ENCODE measurements around the gene SPATC1L.
"Not testable (repeated sequence)": the region's sequence is repeated elsewhere in the genome, so short reads cannot be mapped to it uniquely, and the experiment has no call there.

Gene SPATC1L

DNA sequence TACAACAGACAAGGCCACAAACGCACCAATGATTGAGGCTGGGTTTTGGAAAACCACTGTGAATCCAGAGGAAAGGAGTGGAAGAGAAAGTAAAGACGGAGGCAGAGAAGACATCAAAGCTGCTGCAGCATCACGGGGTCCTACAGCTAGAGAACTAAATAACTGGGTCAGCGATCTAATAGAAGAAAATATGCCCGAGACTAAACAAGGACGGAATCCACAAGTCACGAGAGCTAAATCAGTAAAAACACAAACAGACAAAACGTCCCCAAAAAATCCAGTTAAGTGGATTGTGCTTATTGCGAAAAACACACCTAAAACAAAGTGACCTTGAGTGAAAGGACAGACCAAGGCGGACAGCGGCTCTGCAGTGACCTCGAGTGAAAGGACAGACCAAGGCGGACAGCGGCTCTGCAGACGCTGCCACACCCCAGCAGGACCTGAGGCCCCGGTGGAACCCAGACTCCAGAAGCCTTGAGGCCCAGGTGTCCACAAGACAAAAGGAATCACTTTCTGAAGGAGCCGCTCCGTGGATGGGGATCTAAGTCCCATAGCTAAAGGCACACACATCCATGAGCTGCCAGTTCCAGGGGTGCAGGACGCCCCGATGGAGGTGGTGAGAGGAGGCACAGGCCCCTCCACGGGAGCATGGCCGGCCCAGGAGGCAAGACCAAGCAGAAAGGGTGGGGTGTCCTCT is 34.9 kb downstream of the SPATC1L start:
- no peak for DNase-seq

DNA sequence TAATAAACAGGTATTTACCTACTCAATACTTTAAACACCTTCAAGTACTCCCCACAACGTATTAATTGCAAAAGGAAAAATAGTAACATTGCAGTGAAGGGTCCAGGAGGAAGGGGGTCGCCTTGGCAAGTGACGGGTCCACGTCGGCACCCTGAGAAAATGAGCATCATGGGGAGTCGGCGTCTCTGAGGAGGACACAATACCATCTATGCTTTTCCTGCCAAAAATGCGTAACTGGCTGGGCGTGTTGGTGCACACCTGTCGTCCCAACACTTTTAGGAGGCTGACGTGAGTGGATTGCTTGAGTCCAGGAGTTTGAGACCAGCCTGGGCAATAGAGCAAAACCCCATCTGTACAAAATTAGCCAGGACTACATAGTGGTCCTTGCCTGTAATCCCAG is 36.2 kb downstream of the SPATC1L start:
- no peak for DNase-seq

GRCh38 chr21:46147429-46147828 is 36.8 kb downstream of the SPATC1L start:
- DNase-seq: peak in 1 of 4 experiments; percentile 33

DNA sequence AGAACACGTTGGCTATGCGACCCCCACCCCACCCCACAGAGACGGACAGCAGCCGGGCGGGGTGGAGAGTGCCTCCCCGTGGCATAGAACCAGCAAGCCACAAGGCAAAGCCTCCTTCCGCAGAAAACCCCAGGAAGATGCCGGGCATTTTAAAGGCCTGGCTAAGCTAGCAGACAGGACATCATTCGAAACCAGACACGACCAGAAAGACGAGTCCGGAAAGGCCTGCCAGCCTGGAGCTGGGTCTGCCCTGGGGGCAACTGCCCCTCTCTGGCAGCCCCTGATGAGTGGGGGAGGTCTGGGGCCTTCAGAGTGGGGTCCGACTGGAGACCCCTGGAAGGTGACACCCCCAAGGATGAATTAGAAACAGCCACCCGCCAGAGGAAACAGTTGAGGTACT is 37.4 kb downstream of the SPATC1L start:
- no peak for DNase-seq

DNA sequence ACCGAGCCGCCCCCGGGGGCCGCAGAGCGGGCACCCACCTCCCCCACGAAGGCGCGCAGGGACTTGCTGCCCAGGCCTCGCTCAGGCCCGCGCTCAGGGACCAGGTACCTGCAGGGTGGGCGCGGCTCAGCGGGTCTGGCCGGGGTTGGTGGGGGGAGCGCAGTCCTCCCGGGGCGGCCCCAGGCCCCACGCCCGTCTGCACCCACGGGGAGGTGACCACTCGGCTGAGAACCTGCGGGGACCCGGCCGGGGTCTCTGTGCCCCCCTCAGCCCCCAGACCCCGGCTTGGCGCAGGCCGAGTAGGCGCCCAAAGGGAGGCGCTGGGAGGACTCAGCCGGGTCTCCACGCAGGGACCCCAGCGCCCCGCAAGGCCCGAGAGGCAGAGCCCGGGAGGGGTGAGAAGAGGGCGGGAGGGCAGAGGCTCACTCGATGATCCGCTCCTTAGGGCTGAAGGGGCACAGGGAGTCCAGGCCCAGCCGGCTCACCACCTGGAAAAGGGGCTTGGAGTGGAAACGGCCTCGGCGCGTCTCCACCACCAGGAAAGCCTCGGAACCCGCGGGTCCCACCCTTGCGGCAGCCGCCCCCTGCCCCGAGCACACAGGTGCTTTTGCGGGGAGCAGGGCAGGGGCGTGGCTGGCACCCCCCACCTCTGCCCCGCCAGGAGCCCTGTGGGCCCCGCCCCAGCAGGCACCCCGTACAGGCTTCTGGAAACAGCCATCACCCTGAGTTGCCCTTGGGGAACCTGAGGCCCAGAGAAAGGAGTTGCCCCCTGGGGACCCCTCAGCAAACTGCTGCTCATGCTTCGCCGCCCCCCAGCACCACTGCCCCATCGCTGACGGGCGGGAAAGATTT is 38.2 kb downstream of the SPATC1L start:
- no peak for DNase-seq

DNA sequence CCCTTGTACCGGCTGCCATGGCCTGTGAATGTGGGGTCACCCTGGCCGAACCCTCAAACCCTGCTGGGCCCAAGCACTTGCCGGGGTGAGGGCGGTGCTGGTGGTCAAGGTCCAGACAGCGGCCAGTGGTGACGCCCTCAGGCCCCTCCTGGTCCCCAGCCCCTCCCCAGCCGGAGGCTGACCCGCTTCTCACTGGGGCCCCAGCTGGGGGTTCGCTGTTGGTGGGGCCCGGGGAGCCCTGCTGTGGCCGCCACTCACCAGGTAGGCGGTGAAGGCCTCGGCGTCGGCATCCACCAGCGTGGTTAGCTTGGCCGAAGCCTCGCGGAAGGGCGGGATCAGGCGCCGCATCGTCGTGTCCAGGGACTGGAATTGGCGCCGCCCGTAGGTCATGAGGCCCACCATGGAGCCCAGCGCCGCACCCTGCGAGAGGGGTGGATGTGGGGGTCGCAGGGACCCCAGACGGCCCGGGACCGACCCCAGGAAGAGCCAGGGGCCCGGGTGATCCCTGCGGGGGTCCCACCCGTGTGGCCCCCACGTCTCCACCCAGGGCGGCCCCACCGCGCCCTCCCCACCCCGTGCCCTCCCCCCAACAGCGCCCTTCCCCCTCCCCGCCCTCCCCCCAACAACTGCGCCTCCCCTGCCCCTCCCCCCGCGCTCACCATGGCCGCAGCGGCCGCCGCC is 39.0 kb downstream of the SPATC1L start:
- no peak for DNase-seq

DNA sequence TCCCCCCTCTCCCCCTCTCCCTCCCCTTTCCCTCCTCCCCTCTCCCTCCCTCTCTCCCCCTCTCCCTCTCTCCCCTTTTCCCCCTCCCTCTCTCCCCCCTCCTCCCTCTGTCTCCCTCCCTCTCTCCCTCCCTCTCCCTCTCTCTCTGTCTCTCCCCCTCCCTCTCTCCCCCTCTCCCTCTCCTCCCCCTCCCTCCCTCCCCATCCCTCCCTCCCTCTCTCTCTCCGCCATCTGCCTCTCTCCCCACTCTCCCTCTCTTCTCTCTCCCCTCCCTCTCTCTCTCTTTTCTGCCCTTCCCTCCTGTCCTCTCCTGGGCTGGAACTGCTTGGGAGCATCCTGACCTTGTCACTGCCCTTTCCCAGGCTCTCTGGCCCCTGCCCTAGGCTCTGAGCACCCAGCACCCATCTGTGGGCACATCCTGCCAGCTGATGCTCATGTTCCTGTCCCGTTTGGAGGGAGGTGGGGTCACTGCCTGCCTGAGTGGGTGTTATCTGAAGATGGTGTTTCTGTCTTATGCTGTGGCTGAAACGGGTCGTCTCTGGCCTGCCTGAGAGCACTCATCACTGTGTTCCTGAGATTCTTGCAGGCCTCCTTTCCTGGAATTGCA is 39.7 kb downstream of the SPATC1L start:
- no peak for DNase-seq

GRCh38 chr21:46142582-46143473 is 41.4 kb downstream of the SPATC1L start:
- no peak for DNase-seq

DNA sequence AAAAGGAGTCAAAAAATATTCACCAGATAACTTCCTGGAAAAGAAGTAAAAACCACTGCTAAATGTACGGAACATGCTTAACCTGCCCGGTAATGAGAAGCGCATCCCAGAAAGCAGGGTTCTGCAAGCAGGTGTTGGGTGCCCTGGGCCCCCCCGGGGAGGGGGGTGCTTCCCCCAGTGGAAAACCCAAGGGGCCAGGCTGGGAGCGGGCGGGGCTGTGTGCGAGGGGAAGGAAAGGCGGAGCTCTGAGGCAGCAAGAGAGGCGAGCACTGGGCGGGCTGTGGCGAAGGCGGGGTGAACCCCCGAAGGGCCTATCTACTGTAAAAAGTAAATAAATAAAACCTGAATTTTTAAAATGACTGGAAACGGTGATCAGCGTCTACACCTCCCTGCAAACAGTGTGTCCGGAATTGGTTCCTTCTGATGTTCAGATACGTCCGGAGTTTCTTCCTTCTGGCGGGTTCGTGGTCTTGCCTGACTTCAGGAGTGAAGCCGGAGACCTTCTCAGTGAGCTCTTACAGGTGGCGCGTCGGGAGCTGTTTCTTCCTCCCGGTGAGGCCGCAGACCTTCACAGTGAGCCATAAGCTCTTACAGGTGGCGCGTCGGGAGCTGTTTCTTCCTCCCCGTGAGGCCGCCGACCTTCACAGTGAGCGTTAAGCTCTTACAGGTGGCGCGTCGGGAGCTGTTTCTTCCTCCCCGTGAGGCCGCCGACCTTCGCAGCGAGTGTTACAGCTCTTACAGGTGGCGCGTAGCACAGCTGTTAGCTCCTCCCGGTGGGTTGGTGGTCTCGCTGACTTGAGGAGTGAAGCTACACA is 42.3 kb downstream of the SPATC1L start:
- no peak for DNase-seq

DNA sequence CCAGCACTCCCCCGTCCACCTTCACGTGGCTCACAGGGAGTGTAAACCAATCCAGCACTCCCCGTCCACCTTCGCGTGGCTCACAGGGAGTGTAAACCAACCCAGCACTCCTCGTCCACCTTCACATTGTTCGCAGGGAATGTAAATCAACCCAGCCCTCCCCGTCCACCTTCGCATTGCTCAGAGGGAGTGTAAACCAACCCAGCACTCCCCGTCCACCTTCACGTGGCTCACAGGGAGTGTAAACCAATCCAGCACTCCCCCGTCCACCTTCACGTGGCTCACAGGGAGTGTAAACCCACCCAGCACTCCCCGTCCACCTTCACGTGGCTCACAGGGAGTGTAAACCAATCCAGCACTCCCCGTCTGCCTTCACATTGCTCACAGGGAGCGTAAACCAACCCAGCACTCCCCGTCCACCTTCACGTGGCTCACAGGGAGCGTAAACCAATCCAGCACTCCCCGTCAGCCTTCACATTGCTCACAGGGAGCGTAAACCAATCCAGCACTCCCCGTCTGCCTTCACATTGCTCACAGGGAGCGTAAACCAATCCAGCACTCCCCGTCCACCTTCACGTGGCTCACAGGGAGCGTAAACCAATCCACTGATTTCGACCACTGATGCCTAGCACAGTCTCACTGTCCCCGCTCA is 43.8 kb downstream of the SPATC1L start:
- not testable (repeated sequence) for DNase-seq

GRCh38 chr21:46139686-46140085 is 44.6 kb downstream of the SPATC1L start:
- no peak for DNase-seq

GRCh38 chr21:46138383-46138970 is 45.8 kb downstream of the SPATC1L start:
- DNase-seq: no peak

GRCh38 chr21:46137908-46138307 is 46.4 kb downstream of the SPATC1L start:
- DNase-seq: no peak

DNA sequence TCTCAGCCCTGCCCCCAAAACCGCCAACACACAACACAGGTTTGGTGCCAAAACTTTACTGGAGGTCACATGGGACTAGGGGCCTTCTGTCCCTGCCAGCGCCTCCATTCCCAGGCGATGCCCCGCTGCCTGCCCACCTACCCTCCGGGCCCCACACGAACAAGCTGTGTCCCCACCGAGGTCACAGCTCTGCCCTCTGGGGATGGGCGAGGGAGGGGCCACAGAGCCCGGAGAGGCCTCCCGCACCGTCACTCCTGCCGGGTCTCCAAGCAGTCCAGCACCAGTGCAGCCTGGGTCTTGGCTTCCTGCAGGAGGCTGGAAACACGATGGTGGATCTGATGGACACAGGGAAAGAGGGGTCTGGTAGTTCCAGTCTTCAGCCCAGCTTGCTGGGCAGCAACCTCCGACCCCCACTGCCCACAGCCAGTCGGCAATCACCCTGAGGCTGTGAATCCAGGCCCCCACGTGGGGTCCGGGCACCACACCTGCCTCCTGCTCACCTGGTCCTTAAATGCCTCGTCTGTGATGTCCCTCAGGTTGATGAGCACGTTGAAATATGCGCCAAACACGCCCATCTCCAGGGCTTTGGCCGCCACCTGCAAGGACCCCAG is 47.4 kb downstream of the SPATC1L start:
- DNase-seq: no peak

- DNase-seq: no peak
These were observed 48.4 kb downstream of the SPATC1L start for GRCh38 chr21:46135782-46136395.

DNA sequence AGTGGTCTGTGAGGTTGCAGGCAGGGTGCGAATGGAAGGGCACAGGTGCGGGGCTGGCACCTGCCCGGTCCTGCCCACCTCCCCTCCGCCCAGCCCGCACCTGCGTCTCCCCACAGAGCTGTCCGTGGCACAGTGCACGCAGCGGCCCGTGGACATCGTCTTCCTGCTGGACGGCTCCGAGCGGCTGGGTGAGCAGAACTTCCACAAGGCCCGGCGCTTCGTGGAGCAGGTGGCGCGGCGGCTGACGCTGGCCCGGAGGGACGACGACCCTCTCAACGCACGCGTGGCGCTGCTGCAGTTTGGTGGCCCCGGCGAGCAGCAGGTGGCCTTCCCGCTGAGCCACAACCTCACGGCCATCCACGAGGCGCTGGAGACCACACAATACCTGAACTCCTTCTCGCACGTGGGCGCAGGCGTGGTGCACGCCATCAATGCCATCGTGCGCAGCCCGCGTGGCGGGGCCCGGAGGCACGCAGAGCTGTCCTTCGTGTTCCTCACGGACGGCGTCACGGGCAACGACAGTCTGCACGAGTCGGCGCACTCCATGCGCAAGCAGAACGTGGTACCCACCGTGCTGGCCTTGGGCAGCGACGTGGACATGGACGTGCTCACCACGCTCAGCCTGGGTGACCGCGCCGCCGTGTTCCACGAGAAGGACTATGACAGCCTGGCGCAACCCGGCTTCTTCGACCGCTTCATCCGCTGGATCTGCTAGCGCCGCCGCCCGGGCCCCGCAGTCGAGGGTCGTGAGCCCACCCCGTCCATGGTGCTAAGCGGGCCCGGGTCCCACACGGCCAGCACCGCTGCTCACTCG is 52.2 kb downstream of the SPATC1L start:
- DNase-seq: no peak

- DNase-seq: no peak
These were observed 52.7 kb downstream of the SPATC1L start for GRCh38 chr21:46131588-46131837.

DNA sequence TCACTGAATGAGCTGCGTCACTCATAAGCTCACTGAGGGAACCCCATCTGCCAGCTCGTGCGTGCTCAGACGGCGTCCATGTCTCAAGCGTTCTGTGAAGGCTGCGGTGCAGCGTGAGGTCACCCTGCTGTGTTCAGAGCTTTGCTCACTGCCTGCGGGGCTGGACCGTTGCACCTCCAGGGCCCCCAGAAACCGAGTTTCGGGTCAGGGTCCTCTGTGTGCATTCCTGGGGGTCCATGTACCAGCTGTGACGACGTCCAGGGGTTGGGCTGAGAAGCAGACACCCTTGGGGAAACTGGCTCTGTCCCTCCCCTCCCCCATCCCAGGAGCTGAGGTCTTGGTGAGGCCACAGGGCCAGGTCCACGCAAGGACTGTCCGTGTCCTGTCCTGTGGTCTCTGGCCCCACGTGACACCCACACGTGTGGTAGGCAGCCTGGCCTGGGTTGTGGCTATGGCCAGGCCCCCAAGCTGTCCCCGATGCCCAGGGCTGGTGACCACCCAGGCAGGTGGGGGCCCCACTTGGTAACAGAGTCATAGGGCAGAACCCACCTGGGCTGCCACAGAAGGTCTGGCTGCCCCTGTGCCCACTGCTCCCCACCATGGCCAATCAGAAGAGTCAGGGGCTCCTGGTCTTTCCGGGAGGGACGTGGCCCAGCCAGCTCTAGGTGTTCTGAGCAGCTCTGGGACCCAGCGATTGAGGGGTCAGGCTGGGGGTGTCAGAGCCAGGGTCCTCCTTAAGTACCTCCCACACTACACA is 53.2 kb downstream of the SPATC1L start:
- DNase-seq: no peak

Measured in activated naive CD4-positive, alpha-beta T cell (primary cell).